NCI-H2196 treated with DMSO at 0.1 percent for 48 hours (cell line): ENCODE measurements around the gene SIAE.

ENCODE experiments used
- DNase-seq: peaks from one replicate; lab custom pipeline; 2025; ENCODE audit not compliant: unreplicated experiment; lab: John Stamatoyannopoulos, UW

SIAE gene

DNA sequence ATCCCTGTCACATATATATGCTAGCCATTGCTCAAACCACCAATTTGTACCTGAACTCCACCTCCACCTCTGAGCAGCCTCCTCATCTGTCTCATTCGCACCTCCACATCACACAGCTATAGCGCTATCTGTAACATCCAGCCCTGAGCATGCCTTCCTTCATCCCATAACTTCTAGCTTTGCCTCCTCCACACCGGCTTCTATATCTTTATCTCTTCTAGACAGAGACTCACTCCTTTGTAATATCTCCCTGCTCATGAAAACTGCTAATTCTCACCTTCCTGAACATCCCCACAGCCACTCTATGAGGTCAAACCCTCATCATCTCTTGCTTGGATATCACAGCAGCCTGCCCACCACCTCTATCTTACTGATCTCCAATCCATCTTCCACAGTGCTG, 5.9 kb downstream of the SIAE start:
- no peak for DNase-seq

DNA sequence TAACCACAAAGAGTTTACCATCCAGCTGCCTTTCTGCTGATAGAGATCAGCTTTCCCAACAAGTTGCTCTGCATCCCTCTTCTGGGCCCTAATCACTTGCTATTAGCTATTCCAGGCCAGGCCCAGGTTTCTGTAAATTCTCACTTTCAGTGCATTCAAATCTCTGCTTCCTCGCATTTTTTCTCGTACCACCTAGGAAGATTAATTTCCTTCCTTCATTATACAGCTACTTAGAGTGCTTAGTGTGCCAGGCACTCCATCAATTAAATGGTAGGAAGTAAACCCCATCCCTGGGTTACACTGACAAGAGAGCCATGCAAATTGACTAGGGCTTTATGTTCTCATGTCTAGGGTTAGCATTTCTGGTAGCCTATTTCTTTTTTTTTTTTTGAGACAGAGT, 9.7 kb downstream of the SIAE start:
- no peak for DNase-seq

DNA sequence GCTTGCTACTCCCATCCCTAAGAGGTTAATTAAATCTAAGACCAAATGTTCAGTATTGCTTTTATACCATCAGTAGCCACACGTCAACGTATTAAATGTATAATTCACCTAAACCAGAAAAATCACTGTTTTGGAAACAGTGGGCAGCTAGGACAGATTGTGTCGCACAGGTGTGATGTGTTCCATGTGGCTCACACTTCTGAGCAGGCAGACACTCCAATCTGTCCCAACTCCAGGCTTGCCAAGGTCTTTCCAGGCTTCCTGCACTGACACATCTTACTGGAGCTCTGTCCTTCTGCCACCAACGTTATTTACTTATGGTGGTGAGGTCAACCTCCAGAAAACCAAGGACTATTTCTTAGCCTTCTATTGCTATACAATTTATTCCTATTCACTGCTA, 11.4 kb downstream of the SIAE start:
- DNase-seq: no peak

DNA sequence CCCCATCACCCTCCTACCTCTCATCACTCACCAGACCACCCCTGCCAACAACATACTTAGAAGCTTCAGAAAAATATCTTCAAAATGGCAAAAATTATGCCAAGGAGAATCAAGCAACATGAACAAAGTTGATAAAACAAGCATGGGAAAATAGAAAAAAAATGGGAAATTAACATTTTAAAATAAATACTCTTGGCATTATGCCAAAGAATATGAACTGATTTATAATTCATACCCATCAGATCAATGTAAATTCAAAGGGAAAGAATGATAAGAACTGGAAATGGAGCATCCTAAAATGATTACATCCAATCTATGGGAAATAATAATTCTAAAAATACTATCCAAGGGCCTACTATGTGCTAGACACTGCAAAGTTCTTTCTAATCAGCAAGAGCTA, 12.0 kb downstream of the SIAE start:
- DNase-seq: no peak

DNA sequence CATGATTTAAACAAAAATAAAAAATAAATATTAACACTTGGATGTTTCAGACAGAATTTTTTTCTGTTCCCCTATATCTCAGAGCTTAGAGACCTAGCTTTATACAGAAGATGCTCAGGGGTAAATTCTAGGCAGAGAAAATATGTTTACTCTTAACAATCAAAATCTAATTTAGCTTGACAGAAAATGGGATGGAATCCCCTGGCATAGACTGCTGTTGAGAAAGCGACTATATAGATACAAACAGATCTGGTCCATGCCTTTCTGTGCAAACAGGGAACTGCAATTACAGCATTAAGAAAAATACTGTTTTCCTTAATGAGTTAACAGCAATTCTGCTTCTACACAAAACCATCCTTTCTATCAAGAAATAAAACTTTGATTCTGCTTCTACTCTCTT, 14.6 kb downstream of the SIAE start:
- no peak for DNase-seq

DNA sequence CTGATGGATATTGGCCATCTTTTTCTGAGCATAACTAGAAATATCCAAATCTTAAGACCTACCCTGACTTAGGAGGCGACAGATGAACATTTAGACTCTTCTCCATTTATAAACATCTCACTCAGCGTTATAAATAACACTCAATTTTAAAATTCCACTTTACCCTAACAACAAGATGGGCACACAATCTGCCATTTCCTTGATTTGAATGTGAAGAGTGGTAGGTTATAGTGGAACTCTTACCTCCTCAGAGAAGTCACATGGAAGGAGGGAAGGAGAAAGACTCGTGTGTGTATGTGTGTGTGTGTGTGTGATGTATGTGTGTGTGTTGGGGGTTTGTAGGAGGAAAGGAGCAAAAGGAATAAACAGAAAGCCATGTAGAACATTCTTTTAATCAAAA, 15.0 kb downstream of the SIAE start:
- no peak for DNase-seq

DNA sequence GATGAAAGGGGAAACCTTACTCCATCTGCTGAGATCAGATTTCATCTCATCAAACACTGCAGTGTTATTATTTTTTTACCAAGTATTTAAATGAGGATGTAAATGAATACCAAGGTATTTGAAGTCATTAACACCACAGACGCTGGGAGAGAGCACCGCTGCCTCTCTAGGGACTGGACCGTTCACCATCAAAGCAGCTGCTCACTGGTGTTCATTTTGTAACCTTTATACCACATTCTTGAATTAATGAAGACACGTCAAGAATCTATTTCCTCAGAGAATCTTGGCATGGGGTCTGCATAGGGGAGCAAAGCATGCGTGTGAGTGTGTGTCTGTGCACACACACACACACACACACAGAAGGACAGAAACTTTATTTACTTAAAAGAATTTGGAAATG, 15.6 kb downstream of the SIAE start:
- DNase-seq: no peak

DNA sequence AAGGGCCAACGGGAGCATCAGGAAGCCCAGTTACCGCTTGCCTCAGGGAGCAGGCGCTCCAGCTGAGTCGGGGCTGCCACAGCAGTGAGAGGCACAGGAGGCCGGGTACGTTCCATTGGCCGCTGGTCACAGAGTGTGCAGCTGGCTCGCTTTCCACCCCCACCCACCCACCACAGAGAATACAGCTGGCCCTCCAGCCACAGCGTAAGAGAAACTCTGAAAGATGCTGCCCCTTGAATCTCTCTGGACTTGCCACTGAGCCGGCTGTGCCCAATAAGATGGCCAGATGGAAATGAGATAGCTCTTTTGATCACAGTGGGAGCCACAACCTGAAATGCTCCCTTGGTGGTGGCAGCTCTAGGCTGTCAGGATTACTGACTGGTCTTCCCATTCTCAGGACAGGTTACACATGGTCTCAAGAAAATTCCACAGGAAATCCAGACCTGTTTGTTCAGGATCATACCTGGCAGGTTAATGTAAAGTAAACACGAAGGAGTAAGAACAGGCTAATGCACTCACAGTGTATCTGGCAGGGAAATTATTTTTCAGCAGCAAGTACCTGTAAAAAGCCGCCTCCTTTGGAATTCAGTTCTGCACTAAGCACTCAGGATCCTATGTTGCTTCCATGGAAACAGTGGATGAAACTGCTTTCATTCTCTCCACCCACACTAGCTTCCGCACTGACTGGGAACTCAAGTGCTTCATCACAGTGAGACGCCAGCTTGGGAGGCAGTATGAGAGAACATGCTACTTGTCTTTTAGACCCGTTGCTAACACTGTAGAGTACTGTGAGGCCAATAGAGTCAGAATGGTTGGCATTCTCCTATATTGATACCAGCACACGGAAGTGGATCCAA, 16.5 kb downstream of the SIAE start:
- DNase-seq: no peak

DNA sequence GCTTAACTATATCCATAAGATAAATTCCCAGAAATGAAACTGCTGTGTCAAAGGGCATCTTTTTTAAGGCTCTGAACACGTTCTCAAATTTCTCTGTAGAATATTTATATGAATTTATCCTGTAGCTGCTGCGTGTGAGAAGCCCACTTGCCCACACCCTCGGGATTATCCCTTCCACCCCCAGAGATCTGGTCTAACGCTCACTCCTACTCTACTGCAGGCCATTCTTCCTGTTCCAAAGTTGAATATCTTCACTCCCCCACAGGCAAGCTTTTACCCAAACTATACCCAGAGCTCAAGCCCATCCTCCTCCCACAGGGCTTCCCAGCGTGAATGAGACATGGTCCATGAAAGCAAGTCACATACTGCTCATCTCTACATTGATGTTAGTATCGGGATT, 24.9 kb downstream of the SIAE start:
- DNase-seq: no peak

DNA sequence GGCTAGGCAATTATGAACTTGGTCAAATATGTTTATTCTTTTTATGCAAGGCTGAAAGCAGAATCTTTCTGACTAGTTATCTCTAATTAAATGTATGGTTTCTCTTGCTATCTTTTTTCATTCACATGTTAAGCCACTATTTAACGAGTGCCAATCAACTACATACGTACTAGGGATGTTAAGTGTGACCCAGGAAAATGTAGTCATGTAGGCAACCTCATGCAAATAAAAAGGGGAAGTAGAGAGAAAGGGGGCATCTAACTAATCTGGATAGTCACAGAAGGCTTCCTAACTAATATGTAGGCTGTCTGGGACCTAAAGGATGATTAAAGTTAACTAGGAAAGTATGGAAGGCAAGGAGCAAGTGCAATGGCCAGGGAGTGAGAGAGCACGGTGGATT, 27.4 kb downstream of the SIAE start:
- DNase-seq: no peak

DNA sequence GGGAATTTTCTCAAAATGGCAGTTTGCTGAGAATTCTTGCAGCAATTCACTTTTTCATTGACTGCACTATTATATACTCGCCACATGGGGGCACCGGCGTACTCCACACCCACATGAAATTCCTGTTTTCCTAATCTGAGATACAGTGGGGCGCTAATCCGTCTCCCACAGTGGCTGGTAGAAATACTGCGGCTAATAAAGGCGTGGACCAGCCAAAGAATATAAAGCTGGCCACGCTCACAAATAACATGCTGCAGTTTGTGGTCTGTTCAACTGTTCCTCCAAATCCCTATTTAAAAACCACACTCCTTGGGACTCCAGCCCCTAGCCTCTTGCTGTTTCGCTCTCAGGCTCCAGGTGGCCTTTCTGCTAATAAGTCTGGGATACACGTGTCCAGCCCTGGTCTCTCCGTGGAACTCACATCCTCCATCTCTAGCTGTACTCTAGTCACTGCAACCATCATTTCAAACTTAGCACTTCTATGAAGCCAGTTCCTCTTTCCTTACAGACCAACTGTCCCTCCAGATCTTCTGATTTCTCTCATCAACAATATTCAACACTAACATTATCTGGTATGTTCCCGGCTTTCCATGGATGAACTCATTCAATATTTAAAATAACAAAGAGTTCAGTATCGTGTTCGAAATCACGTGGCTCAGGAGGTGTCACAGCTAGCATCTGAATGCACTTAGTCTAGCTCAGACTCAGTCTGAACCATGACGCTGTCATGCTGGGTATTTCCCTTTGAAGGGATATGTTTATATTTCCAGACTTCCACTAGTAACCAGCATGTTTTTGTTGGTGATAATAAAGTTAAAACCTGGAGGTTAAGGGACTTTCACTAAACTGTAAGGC, 28.9 kb downstream of the SIAE start:
- peak; percentile 80 for DNase-seq

DNA sequence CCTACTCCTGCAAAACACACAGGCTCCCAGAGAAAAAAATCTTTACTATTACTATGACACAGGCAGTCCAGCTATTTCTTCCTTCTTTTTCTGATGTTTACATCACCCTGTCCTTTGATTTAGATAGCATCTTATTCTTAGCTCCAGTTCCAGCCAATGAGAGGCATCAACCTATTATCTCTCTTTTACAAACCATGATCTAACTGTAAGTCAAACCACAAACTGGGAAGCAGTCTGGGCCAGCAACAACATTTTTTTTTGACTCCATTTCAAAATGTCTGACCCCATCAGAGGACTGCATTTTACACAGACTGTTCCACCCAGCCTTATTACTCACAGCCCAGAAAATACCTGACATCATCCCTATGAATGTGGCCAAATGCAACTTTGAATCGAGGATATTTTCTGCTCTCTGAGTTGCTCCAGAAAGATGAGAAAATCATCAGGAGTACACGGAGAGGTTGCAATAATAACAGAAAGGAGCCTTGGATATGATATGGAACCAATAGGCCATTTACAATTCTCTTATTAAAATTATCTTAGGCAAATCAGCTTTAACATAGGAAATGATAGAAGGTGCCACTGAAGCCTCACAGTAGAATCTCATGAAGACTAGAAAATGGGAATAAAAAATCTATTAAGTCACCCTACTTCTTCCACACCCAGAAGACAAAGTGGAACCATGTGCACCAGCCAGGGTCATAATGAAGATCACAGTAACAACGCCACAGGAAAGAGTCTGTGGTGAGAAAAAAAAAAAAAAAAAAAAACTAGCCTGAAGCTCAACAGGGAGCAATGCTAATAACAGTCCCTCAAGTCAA, 29.7 kb downstream of the SIAE start:
- DNase-seq: no peak

DNA sequence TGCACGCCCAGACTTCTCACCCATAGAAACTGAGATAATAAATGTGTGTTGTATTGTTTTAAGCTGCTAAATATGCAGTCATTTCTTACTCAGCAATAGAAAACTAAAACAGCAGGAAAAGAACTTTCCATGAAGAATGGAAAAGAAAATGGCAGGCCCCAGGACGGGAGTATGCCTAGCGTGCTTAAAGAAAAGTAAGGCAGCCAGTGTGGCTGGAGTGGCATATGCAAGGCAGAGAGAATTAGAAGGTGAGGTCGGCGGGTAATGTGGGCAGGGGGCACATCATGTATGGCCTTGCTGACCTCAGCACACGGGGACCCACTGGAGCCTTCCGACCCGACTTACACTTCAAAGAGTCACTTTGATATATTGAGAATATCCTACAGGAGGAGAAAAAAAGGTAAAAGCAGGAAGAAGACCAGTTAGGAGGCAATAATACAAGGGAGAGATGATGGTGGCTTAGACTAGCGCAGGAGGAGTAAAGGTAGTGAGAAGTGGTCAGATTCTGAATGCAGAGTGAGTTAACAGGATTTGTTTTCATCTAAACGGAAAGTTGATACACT, 30.4 kb downstream of the SIAE start:
- no peak for DNase-seq

DNA sequence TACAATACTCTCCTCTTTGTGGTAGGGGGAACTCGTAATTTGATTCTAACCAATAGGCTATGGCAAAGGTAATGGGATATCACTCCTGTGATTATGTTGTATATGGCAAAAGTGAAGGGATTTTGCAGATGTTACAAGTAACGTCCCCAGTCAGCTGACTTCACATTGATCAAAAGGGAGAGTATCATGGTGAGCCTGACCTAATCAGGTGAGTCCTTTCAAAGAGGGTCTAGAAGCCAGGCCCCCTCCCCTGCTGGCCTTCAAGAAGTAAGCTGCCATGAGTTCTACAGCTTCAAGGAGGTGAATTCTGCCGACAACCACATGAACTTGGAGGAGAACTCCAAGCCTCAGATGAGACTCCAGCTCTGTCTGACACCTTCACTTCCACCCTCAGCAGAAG, 30.9 kb downstream of the SIAE start:
- DNase-seq: no peak

DNA sequence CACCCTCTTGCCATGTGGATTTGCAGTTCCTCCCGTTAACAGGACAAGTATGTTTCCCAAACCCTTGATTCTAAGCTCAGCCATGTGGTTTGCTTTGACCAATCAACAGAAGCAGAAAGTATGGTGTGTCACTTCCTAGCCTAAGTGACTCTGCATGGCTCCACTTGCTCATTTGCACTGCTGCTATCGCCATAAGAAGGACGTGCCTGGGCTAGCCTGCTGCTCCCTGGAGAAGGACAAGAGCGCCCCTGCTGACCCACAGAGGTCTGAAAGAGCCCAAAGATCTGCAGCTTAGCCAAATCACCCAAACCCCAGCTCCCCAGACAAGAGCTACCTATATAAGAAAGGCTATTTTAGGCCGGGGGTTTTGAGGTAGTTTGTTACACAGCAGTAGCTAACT, 32.9 kb downstream of the SIAE start:
- no peak for DNase-seq

DNA sequence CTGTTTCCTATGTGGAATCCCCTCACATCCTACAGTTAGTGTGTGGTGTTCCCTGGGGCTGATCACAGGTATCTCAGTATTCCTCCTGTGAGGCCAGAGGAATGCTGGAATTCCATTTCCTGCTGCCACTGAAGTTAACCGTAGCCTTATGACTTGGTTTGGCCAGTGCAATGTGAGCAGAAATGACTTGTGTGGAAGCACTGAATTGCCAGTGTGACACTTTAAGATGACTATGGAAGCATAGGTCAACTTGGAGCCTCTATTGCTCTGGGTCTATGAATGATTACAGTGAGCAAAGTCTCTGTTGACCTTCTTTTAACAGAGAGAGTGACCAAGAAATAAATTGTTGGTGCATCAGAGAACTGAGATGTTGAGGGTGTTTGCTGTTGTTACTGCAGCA, 34.4 kb downstream of the SIAE start:
- no peak for DNase-seq

DNA sequence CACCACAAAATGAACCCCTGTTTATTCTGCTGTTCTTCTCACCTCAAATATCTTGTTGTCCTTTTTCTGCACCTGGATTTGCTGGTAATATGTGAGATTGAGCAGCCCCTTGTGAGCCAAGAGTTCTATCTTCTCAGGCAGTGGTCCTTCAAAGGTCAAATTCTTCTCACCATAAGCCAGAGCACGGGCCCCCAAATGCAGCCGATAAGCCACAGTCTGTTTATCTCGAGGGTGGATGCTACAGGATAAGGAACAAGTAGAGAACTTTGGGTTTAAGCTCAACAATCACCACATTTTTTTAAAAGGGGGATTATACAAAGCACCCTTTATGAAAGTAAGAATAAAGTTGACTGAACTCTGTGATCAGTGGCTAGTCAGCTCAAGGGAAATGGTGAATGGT, 35.0 kb downstream of the SIAE start:
- no peak for DNase-seq

DNA sequence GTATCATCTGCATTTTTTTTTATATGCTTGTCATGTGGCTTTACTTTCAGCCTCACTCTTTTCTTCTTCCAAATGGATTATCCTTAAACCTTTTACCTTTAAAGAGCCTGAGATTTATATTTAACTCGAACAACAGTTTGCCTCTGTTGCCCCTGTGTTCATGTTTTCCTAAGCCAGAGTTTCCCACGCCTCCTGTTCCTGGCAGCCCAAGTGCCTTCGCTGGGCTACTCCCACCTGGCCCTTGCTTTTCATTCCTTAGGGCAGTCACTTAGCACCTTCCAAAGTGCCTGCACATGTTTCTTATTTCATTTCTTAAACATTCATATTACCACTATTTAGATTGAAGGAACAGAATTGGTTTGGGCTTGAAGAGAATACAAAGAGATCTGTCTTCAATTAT, 37.6 kb downstream of the SIAE start:
- no peak for DNase-seq

DNA sequence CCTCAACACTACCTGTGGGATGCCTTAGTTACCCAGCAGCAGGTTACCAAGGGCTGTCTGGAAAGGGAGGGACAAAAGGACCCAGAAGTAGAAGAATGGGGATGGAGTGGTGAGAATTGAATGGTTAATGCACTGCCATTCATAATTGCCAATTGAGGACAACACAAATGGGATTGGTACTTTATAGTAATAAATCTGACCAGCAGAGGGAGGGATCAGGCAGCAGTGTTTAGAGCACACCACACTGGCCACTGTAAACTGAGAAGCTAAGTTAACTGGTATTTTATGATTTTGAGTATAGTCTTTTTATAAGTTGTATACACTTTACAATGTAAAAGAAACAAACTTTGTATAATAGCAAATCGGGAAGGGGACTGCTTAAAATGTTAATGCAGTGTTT, 40.2 kb downstream of the SIAE start:
- DNase-seq: no peak

DNA sequence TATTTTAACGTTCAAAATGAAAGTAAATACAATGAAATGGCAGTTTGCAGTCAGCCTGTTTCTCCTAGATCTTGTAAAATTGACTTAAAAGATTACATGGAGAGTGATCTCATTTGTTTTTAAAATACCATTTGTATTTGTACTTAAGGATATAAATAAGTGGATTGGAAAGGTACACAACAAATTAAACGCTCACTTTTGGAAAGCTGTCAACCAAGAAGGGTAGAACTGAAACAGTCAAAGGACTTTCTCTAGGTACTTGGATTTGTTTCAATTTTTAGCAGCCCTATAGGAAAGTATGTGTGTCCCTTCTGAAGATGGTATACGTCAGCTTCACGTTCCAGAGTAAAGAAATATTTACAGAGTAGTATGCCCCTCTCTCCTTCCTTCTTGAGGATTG, 43.6 kb downstream of the SIAE start:
- DNase-seq: no peak

DNA sequence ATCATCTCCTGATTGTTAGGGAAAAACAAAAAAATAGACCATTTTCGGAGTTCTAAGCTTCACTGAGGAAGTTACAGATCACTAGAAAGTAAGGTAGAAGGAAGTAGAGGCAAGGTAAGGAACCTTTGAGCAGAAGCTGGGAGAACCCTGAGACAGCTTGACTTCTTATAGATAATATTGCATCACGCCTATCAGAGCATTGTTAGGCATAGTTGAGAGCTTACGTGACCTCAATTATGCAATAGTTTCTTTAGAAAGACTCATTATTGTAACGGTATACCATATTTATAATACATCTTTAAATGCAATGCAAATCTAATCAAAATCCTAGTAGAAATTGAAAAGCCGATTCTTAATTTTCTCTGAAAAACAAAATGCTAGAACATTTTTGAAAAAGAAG, 46.0 kb downstream of the SIAE start:
- DNase-seq: no peak
